ENCODE measurements around the gene LKAAEAR1. TPM values are rescaled to one million over a fixed set of nuclear protein-coding genes. Genes with fewer than 3 reads are reported as not detected.

Gene LKAAEAR1
- total and polyA plus RNA-seq, 2 of the 13 experiments (the other 11 are each of a cell fraction or from before 2014, with no cell fraction given), result not detected

DNA sequence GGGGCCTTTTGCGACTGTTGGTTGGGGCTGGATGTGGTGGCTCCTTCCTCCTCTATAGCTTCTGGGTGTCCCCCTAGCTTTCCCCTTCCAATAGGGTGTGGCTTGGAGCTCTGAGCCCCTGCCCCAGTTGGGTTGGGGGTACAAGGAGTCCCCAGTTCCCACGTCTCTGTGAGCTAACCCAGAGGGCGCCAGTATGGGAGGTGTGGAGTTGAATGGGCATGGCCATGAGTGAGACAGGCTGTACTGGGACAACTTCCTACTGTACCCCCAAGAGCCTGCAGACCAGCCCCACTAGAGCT lies 47.0 kb downstream of the LKAAEAR1 start (continued):
- TF ChIP-seq, protein P1, sequence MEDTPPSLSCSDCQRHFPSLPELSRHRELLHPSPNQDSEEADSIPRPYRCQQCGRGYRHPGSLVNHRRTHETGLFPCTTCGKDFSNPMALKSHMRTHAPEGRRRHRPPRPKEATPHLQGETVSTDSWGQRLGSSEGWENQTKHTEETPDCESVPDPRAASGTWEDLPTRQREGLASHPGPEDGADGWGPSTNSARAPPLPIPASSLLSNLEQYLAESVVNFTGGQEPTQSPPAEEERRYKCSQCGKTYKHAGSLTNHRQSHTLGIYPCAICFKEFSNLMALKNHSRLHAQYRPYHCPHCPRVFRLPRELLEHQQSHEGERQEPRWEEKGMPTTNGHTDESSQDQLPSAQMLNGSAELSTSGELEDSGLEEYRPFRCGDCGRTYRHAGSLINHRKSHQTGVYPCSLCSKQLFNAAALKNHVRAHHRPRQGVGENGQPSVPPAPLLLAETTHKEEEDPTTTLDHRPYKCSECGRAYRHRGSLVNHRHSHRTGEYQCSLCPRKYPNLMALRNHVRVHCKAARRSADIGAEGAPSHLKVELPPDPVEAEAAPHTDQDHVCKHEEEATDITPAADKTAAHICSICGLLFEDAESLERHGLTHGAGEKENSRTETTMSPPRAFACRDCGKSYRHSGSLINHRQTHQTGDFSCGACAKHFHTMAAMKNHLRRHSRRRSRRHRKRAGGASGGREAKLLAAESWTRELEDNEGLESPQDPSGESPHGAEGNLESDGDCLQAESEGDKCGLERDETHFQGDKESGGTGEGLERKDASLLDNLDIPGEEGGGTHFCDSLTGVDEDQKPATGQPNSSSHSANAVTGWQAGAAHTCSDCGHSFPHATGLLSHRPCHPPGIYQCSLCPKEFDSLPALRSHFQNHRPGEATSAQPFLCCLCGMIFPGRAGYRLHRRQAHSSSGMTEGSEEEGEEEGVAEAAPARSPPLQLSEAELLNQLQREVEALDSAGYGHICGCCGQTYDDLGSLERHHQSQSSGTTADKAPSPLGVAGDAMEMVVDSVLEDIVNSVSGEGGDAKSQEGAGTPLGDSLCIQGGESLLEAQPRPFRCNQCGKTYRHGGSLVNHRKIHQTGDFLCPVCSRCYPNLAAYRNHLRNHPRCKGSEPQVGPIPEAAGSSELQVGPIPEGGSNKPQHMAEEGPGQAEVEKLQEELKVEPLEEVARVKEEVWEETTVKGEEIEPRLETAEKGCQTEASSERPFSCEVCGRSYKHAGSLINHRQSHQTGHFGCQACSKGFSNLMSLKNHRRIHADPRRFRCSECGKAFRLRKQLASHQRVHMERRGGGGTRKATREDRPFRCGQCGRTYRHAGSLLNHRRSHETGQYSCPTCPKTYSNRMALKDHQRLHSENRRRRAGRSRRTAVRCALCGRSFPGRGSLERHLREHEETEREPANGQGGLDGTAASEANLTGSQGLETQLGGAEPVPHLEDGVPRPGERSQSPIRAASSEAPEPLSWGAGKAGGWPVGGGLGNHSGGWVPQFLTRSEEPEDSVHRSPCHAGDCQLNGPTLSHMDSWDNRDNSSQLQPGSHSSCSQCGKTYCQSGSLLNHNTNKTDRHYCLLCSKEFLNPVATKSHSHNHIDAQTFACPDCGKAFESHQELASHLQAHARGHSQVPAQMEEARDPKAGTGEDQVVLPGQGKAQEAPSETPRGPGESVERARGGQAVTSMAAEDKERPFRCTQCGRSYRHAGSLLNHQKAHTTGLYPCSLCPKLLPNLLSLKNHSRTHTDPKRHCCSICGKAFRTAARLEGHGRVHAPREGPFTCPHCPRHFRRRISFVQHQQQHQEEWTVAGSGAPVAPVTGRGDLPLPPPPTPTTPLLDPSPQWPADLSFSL (CRISPR knock-in tag; IDR thresholded peaks at IDR 0.05), result no peak
- TF ChIP-seq MEIS1 (CRISPR knock-in tag; IDR thresholded peaks at IDR 0.05; ENCODE audit: borderline replicate concordance), result 0 out of 2 replicates have a peak, but pooled peaks have one; percentile 61
- TF ChIP-seq, protein P2, sequence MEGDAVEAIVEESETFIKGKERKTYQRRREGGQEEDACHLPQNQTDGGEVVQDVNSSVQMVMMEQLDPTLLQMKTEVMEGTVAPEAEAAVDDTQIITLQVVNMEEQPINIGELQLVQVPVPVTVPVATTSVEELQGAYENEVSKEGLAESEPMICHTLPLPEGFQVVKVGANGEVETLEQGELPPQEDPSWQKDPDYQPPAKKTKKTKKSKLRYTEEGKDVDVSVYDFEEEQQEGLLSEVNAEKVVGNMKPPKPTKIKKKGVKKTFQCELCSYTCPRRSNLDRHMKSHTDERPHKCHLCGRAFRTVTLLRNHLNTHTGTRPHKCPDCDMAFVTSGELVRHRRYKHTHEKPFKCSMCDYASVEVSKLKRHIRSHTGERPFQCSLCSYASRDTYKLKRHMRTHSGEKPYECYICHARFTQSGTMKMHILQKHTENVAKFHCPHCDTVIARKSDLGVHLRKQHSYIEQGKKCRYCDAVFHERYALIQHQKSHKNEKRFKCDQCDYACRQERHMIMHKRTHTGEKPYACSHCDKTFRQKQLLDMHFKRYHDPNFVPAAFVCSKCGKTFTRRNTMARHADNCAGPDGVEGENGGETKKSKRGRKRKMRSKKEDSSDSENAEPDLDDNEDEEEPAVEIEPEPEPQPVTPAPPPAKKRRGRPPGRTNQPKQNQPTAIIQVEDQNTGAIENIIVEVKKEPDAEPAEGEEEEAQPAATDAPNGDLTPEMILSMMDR (CRISPR knock-in tag; IDR thresholded peaks at IDR 0.05), result peak; percentile 39; the same call in 1 of the 2 replicates
- 0 out of 2 replicates have a peak, but pooled peaks have one; percentile 39 for TF ChIP-seq ELF4 (CRISPR knock-in tag; IDR thresholded peaks at IDR 0.05; ENCODE audit: borderline replicate concordance)
- no peak for TF ChIP-seq MEF2D (CRISPR knock-in tag; IDR thresholded peaks at IDR 0.05)
- 0 out of 2 replicates have a peak, but pooled peaks have one; percentile 3 for TF ChIP-seq ZNF761 (CRISPR knock-in tag; conservative IDR thresholded peaks at IDR 0.05)
- TF ChIP-seq BRD4 (CRISPR knock-in tag; IDR thresholded peaks at IDR 0.05), result no peak; the same call in 1 of the 2 replicates

All from HepG2 (cell line).